K562 (cell line): ENCODE data around the gene CCDC167. TPM values are rescaled to one million over a fixed set of nuclear protein-coding genes. Genes with fewer than 3 reads are reported as not detected.
A peak's percentile ranks its signal among the peaks of the same experiment; 100 is the strongest.

Experiments used
- ATAC-seq: fragments of 200-7000 bp; cut with Tn5 transposase; 3 replicates; pipeline ENCODE4 v1.9.1; 2020; ENCODE audit warnings: moderate library complexity
- BruUV-seq: library from RNA; stranded (reverse); fragments of 400-500 nt; replicated peaks from 2 replicates; lab custom pipeline; 2021; lab: Mats Ljungman, UMichigan
- CTCF ChIA-PET: fragments of 300-600 bp; formaldehyde crosslinking; extraction: SDS; loops from one replicate; lab custom pipeline; 2021; ENCODE audit warnings: low intra/inter-chr PET ratio; lab: Yijun Ruan, JAX
- POLR2A ChIA-PET: fragments of 300-600, 350-650 bp; sonication (Branson Sonifier 250); formaldehyde crosslinking; extraction: SDS; loops from one replicate; lab custom pipeline; 2021; ENCODE audit warnings: antibody characterized with exemption, inconsistent platforms; lab: Yijun Ruan, JAX
- DNase-seq, 4 experiments: peaks; one replicate each; pipeline versions ENCODE4 v3.0.0 to v3.0.0-alpha.2; 2011 to 2018; ENCODE audit warnings: low spot score in 3 of 4, mixed read lengths in 3 of 4; ENCODE audit errors: extremely low read depth in 1 of 4
- FAIRE-seq: peaks from 2 replicates; lab custom pipeline; 2011; peaks lifted over from hg19 to GRCh38; lab: Jason Lieb, UNC
- H2AFZ ChIP-seq: 2 replicates; pipeline ENCODE4 v1.6.0; 2011; ENCODE audit warnings: low read depth, low read length, control low read depth, inconsistent platforms
- H3K27ac ChIP-seq: fragments of 200-600 bp; 3 replicates; pipeline ENCODE4 v1.8.0; 2011; ENCODE audit warnings: low read depth, mild to moderate bottlenecking, control low read depth, inconsistent platforms, low read length, moderate library complexity, mixed read lengths; ENCODE audit errors: extremely low read depth
- H3K27me3 ChIP-seq, 2 experiments: fragments of 300-600 bp in 1 of 2; 2 replicates in 1 of 2; 3 replicates in 1 of 2; pipeline versions ENCODE4 v1.6.0 to v1.8.0; 2011; ENCODE audit warnings: inconsistent platforms in 2 of 2, low read length in 2 of 2, mild to moderate bottlenecking in 1 of 2, mixed read lengths in 1 of 2, moderate library complexity in 1 of 2; ENCODE audit not compliant: control insufficient read depth in 2 of 2, insufficient read depth in 2 of 2
- H3K36me3 ChIP-seq: fragments of 300-600 bp; 3 replicates; pipeline ENCODE4 v1.8.0; 2011; ENCODE audit warnings: mild to moderate bottlenecking, low read length, inconsistent platforms; ENCODE audit not compliant: control insufficient read depth, insufficient read depth
- H3K4me1 ChIP-seq, 2 experiments: fragments of 200-600 bp in 1 of 2; replicated peaks in 1 of 2; 2 replicates in 1 of 2; 3 replicates in 1 of 2; pipeline versions ENCODE4 v1.5.1 to v1.8.0; 2011; ENCODE audit warnings: inconsistent platforms in 2 of 2, low read length in 2 of 2, mild to moderate bottlenecking in 1 of 2, mixed read lengths in 1 of 2, moderate library complexity in 1 of 2; ENCODE audit not compliant: control insufficient read depth in 2 of 2, insufficient read depth in 2 of 2
- H3K4me2 ChIP-seq: 2 replicates; pipeline ENCODE4 v1.6.1; 2011; ENCODE audit warnings: low read length, control low read depth, inconsistent platforms, mixed read lengths; ENCODE audit not compliant: insufficient read depth
- H3K4me3 ChIP-seq: fragments of 200-600 bp; sonication (generic), shearing (Covaris generic); 2 replicates; pipeline ENCODE4 v1.5.1; 2016; ENCODE audit warnings: control low read depth, inconsistent platforms
- H3K79me2 ChIP-seq: fragments of 200-600 bp; 3 replicates; pipeline ENCODE4 v1.8.0; 2011; ENCODE audit warnings: low read length, inconsistent platforms; ENCODE audit not compliant: control insufficient read depth, insufficient read depth
- H3K9ac ChIP-seq, 2 experiments: 2 replicates each; pipeline versions ENCODE4 v1.6.0 to v1.6.1; 2011; ENCODE audit warnings: low read depth in 2 of 2, low read length in 2 of 2, control low read depth in 1 of 2, inconsistent platforms in 1 of 2, mild to moderate bottlenecking in 1 of 2, mixed read lengths in 1 of 2; ENCODE audit not compliant: insufficient read depth in 1 of 2
- H3K9me1 ChIP-seq: one replicate; pipeline ENCODE4 v1.6.0; 2011; ENCODE audit warnings: inconsistent platforms, mild to moderate bottlenecking, low read length, moderate library complexity; ENCODE audit not compliant: control insufficient read depth, insufficient read depth
- H3K9me3 ChIP-seq: replicated peaks from 2 replicates; pipeline ENCODE4 v1.5.1; 2011; ENCODE audit warnings: low read depth, low read length, inconsistent platforms; ENCODE audit not compliant: control insufficient read depth, insufficient read depth
- H4K20me1 ChIP-seq: replicated peaks from 2 replicates; pipeline ENCODE4 v1.6.1; 2011; ENCODE audit warnings: low read length, inconsistent platforms, mixed read lengths; ENCODE audit not compliant: control insufficient read depth, insufficient read depth
- IRF1 ChIP-seq: sonication (generic); formaldehyde crosslinking; IDR thresholded peaks from 2 replicates; pipeline ENCODE4 v1.8.0; 2022; ENCODE audit warnings: missing genetic modification reagents, mild to moderate bottlenecking, borderline replicate concordance
- MXI1 ChIP-seq: IDR thresholded peaks from 2 replicates; pipeline ENCODE4 v1.6.1; 2011; ENCODE audit warnings: low read depth, mild to moderate bottlenecking, improper control_type of control experiment, low read length
- RFX1 ChIP-seq: fragments of 450-650 bp; IDR thresholded peaks from 2 replicates; pipeline ENCODE4 v1.6.1; 2016; ENCODE audit warnings: mild to moderate bottlenecking, moderate library complexity
- STAT6 ChIP-seq: sonication (generic); formaldehyde crosslinking; IDR thresholded peaks from 2 replicates; pipeline ENCODE4 v1.8.1; 2023; ENCODE audit warnings: mild to moderate bottlenecking, missing genetic modification reagents
- WGBS: fragments of 100-300 bp; shearing (Covaris generic); methylation state at CpG from one replicate; pipeline ENCODE4 v1.1.6; 2016; ENCODE audit warnings: low coverage, mixed read lengths; ENCODE audit not compliant: insufficient coverage; ENCODE audit errors: missing lambda C conversion rate; 5-methylcytosine and 5-hydroxymethylcytosine counted together
- in situ Hi-C: fragments of 300-500 bp; cut with MboI; formaldehyde crosslinking; loops from 4 replicates; pipeline ENCODE4 v1.15.0; 2018; ENCODE audit warnings: inconsistent platforms, mixed read lengths
- intact Hi-C: fragments of 100-400 bp; cut with micrococcal nuclease; formaldehyde crosslinking; loops from 2 replicates; pipeline ENCODE4 v1.14.2; 2022
- polyA plus RNA-seq, 8 experiments: library from polyadenylated mRNA; depleted of rRNA in 4 of 8; stranded (reverse) in 5 of 8; unstranded in 3 of 8; fragments of >200 nt; fragmentation: Nextera tagmentation in 2 of 8; fragmentation: Illumina TruSeq in 1 of 8; extraction: Ambion mirVana in 2 of 8; extraction: Trizol in 1 of 8; gene quantifications; 2 replicates each; pipeline versions ENCODE4 v1.2.1 to v1.2.3, GENCODE V29; 2011 to 2014; ENCODE audit warnings: inconsistent platforms in 1 of 8, missing spikeins in 1 of 8
- total RNA-seq, 7 experiments: library from RNA; depleted of rRNA in 6 of 7; stranded (reverse); fragments of >200 nt in 6 of 7; fragmentation: Illumina TruSeq in 2 of 7; extraction: Trizol in 2 of 7; gene quantifications; 2 replicates each; pipeline versions ENCODE4 v1.2.1 to v1.2.3, GENCODE V29; 2011 to 2021; ENCODE audit warnings: low replicate concordance in 1 of 7

The CCDC167 gene
- total and polyA plus RNA-seq, 9 of the 15 experiments (the other 6 are each of a cell fraction or from before 2014, with no cell fraction given): 26.0 to 114 (median 45.2) TPM

GRCh38 chr6:37442416-37443215, 57.1 kb downstream of the CCDC167 start:
- WGBS: 86% methylated on average over 4 of the region's 4 CpGs
- Histone ChIP-seq H3K9ac (no peak overlapping the region), H3K9me1 (no peaks in the 10 kb centered on the region), H3K4me1 (no peaks in the 10 kb centered on the region), H3K4me2 (no peak overlapping the region), H3K36me3 (peaks cover 93% of the 10 kb centered on the region), H4K20me1 (no peaks in the 10 kb centered on the region), H3K9me3 (no peaks in the 10 kb centered on the region), H2AFZ (no peak overlapping the region), H3K27ac (no peak overlapping the region), H3K4me3 (no peak overlapping the region), H3K79me2 (peaks cover 2% of the 10 kb centered on the region; the same call in 1 of the 3 replicates), H3K27me3 (no peaks in the 10 kb centered on the region)
- no peak for TF ChIP-seq MXI1
- no peak for TF ChIP-seq IRF1 (CRISPR knock-in tag)
- in situ Hi-C loops (no loop called here), intact Hi-C loops (no loop called here)
- ATAC-seq (no peak), DNase-seq (no peak), FAIRE-seq (no peak)
- CTCF ChIA-PET: no interaction called here
- BruUV-seq: no TSS peak
- POLR2A ChIA-PET: interaction anchor here (1.3 to 2.2 kb wide), 3 partner anchors 9 to 18 kb away, joined by 3 to 14 read pairs (median 13); partner anchors contain the start of gene CMTR1

- H2AFZ ChIP-seq: no peak overlapping the region
- no peak for DNase-seq
- ATAC-seq: no peak
- 82% methylated on average over 6 of the region's 6 CpGs for WGBS
- H3K36me3 ChIP-seq: peaks cover 90% of the 10 kb centered on the region
- TF ChIP-seq RFX1 (peak; percentile 69), STAT6 (CRISPR knock-in tag) (no peak)
- ChIA-PET POLR2A (interaction anchor here (1.3 to 1.7 kb wide), 2 partner anchors 9 to 17 kb away, joined by 3 to 13 read pairs; partner anchors contain the start of gene CMTR1), CTCF (no interaction called here)
- no peaks in the 10 kb centered on the region for H3K27me3 ChIP-seq
- H3K27ac ChIP-seq: no peak overlapping the region
- no peak overlapping the region for H3K4me3 ChIP-seq
- H3K9me3 ChIP-seq: no peaks in the 10 kb centered on the region
- H3K9ac ChIP-seq: no peak overlapping the region
- no peak overlapping the region for H3K4me2 ChIP-seq
- in situ Hi-C loops (no loop called here), intact Hi-C loops (no loop called here)
- H3K9me1 ChIP-seq: no peaks in the 10 kb centered on the region
- no peak for FAIRE-seq
- peaks cover 3% of the 10 kb centered on the region; the same call in 1 of the 3 replicates for H3K79me2 ChIP-seq
- H3K4me1 ChIP-seq: no peaks in the 10 kb centered on the region
- H4K20me1 ChIP-seq: no peaks in the 10 kb centered on the region
- BruUV-seq: no TSS peak
Measured at GRCh38 chr6:37441651-37442050, 58.0 kb downstream of the CCDC167 start.
